Upper lobe of left lung (tissue), 4 donors: Measurements from ENCODE around the gene STARD5.

Source experiments
- CTCF ChIP-seq, 6 experiments: fragments of 450-650 bp in 4 of 6; fragments of 200-600 bp in 2 of 6; sonication (generic) in 2 of 6; IDR thresholded peaks; one replicate each; pipeline ENCODE4 v1.5.1; 2016 to 2019; ENCODE audit warnings: antibody characterized with exemption in 6 of 6
- EP300 ChIP-seq, 4 donors: sonication (generic); formaldehyde crosslinking; IDR thresholded peaks; one replicate each; pipeline ENCODE4 v1.5.1; 2017; ENCODE audit warnings: antibody characterized with exemption in 4 of 4, control low read depth in 2 of 4
- POLR2A ChIP-seq, 4 donors: fragments of 450-650 bp; IDR thresholded peaks; one replicate each; pipeline ENCODE4 v1.5.1; 2016 to 2017; ENCODE audit warnings: antibody characterized with exemption in 4 of 4, mild to moderate bottlenecking in 2 of 4
- POLR2AphosphoS5 ChIP-seq, 2 donors: sonication (generic); formaldehyde crosslinking; IDR thresholded peaks; one replicate each; pipeline ENCODE4 v1.5.1; 2017; ENCODE audit warnings: antibody characterized with exemption in 2 of 2

GRCh38 chr15:81259760-81260298 lies 64.1 kb downstream of the STARD5 start:
- TF ChIP-seq POLR2A (IDR thresholded peaks at IDR 0.05) (no peak), CTCF (IDR thresholded peaks at IDR 0.05) (no peak), EP300 (IDR thresholded peaks at IDR 0.05) (no peak), POLR2AphosphoS5 (IDR thresholded peaks at IDR 0.05) (no peak)
